GM19468 (cell line): ENCODE measurements around the gene ABTB2.
"Not testable (repeated sequence)": the region's sequence is repeated elsewhere in the genome, so short reads cannot be mapped to it uniquely, and the experiment has no call there.

Experiments
- ATAC-seq: cut with Tn5 transposase; IDR thresholded peaks from one replicate; pipeline ENCODE4 v1.9.1; 2021; ENCODE audit warnings: mild to moderate bottlenecking, moderate library complexity, moderate number of reproducible peaks; ENCODE audit not compliant: unreplicated experiment; ENCODE audit errors: extremely low read depth

The ABTB2 gene

DNA sequence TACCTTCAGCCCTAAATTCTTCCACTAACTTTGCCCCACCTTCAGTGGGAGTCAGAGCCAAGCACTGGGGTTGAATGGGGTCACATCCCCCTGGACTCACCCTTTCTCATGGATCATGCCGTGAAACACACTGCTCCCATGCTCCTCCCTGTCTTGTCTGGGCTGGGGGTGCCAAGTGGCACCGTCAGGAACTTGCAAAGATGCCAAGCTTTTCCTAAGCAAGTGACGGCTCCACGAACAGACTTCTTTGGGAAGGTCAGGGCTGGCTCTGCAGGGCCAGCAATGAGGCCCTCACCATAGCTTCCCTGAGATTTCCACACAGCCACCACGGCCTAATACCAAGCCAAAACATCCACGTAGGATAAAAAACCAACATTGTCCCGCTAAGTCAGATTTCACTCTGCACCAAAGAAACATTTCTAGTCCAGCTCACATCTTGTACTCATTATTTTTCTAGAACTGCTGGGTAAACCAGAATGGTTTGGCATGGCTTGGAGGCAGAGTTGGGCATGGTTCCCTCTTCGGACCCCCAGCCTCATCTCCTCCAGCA, 175.9 kb downstream of the ABTB2 start:
- no peak for ATAC-seq

DNA sequence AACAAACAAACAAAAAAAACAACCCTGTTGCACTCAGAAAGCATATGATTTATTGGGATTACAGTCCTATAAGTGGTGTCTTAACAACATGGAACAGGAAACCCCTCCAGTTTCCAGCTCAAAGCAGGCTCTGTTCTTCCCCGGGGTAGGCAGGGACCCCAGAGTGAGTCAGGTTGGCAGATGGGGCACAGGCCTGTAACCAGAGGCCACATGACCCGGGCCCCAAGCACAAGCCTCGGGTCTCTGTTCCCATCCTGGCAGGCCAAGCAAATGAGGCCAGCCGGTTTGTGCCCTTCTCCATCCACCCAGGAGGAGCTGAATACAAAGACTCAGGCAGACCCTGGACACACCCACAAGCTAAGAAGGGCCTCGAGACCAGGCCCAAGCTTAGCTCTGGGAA, 176.6 kb downstream of the ABTB2 start:
- no peak for ATAC-seq

DNA sequence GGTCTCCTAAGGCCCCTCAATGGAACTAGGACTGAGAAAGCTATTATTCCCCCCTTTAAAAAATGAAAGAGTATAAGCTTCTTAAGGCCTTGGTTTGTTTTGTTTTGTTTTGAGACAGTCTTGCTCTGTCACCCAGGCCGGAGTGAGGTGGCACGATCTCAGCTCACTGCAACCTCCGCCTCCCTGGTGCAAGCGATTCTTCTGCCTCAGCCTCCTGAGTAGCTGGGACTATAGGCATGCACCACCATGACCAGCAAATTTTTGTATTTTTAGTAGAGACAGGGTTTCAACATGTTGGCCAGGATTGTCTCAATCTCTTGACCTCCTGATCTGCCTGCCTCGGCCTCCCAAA, 177.0 kb downstream of the ABTB2 start:
- ATAC-seq: not testable (repeated sequence)

DNA sequence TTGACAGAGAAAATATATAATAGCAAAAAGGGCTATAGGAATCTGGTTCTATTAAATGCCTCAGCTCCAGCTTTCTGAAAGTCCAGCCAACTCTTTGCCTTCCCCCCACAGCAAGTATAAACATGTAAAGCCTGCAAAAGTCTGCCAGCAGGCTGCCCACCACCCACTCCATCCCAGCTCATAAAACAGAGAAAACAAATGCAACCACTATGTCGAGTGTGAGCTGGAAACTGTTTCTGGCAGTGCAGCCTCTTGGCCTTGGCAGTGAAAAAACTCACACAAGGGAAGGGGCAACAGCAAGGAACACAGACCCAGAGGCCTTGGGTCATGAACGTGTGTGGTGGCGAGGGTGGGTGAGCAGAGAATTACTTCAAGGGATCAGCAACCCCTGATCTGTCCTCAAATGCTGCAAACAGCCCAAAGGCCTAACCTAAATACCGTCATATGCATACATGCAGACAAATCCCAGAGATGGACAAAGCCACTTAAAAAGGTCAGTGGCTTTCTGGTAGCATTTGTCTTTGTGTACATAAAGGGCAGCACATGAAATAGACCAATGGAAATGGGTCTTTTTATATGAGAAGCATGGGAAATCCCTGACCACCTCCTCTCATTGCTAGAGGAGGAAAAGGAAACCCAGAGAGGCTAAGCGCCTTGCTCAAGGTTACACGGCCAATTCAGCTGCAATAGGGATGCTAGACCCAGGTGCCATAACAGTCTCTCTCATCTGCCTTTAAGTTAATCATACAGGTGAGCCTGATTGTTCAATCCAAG, 177.6 kb downstream of the ABTB2 start:
- ATAC-seq: no peak

DNA sequence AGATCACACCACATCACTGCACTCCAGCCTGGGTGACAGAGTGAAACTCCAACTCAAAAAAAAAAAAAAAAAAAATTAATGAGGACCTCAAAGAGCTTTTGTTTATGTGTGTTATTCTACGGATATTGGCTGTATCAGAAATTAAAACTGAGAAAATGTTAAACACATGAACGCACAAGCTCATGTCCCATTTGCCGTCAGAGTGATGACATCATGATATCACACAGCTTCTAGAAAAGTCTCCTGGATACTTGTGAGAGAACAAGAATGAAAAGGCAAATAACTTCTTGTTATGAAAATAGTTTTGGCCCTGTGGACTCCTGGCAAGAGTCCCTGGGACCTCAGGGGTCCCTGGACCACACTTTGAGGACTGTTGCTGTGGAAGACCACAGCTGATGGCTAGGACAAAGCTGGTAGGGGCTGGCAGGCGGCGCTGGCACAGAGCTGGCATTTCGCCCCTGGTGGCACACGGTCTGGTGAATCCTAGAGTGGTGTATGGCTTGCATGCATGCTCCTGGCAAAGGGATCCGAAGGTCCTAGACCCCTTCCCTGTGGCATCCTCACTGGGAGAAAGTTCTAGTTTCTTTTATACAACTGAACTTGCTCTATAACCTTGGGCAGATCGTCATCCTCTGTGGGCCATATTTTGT, 178.7 kb downstream of the ABTB2 start:
- ATAC-seq: no peak

DNA sequence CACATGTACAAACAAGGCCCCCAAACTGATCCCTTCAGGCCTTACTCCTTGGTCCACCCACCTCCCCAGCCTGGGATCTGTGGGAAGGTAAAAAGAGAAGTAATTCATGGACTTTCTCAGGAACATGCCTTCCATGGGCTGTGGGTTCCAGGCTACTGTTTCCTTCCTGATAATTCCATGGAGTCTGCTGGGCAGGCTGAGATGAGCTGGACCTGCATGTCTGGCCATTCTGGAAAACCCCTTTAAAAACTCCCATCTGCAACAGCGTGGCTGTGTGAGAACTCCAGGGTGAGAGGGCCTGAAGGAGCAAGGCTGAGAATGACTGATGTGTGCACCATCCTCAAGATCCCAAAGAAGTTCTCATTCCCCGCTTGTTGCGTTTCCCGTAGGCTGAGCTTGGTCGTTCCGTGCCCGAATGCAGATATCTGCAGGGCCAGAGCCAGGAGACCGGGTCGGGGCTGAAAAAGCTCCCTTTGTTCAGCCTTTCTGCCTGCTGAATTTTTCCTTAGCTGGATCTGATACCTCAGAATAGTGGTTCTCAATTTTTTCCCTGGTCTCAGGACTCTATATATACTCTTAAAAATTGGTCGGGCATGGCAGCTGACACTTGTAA, 179.5 kb downstream of the ABTB2 start:
- ATAC-seq: no peak

DNA sequence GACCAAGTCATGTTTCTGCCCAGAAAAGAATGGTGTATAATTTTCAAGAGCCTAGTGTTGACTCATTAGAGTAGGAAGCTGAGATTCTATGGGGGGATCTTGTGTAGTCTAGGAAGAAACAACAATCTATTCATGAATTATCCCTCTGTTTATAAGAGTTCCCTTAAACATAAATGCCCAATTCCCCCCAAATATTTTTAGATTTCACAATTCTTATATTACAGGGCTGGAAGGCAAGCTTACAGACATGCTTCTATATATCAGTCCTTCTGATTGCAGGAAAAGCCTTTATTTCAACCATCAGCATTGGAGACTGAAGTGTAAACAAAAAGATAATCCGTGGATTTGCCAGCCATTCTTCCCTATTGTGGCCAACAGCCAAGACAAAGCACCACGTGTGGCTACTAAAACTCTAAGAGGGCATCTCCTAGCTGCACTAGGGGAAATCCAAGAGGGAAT, 181.0 kb downstream of the ABTB2 start:
- no peak for ATAC-seq

DNA sequence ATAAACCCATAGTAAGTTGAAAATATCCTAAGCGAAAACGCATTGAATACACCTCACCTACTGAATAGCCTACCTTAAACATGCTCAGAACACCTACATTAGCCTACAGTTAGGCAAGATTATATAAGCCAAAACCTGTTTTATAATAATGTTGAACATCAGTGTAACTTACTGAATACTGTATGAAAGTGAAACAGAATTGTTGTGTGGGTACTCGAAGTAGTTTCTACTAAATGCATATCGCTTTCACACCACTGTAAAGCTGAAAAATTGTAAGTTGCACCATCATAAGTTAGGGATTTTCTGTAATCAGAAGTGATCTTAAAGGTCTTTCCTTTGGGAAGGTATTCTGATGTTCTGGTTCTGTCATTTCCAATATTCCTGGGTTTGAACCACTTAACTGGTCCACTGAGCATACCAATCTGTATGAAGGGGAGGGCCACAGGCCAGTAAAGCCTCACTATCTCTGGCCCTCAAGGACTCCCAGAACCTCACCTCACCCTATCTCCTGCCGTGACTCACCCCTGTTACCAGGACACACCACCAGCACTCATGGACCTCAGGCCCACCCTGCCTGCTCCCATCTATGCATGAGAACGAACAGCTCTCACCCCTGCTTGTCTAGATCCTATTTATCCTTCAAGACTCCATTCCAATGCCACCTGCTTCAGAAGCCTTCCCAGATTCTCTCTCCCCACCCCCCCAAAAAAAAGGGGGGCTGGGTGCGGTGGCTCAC, 182.4 kb downstream of the ABTB2 start:
- ATAC-seq: no peak

DNA sequence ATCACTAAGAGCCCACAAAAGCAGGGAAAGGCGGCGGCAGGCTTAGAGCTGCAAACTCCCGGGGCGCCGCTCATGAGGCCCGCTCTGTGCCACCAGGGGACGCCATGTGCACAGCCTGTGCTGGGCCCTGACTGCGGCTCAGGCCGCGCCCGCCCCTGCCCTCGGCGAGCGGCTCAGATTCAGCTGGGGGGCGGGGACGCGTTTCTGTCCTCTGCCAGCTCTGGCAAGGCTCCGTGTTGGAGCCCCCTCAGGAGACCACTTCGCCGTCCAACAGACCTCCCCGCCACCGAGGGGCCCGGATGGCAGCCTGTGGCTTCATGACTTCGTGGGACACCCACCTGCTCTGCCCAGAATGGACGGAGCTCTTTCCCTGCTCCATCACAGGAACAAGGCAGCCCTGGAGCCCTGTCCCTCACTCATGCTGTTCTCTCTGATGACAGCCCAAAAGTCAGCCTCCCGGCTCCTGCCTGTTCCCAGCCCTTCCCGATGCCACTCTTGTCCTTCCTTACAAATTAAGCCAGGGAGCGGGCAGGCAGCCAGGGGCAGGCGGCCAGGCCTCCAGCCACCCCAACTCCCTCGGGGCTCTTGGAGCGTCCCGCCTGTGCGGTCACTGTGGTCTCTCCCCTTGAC, 183.3 kb downstream of the ABTB2 start:
- ATAC-seq: no peak

DNA sequence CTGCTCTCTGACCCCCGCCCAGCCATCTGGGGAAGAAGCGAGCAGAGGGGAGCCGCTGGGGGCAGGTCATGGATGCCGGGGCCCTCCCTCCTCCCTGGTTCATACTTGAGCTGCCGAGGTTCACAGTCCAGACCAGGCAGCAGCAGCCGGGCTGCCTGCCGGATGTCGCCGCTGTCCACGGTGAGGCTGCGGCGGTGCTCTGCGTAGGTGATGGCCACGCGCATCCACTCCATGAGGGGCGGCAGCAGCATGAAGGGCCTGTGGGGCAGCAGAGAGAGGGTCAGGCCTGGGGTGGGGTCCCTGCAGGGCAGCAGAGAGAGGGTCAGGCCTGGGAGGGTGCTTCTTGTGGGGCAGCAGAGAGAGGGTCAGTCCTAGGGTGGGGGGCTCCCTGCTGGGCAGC, 184.8 kb downstream of the ABTB2 start:
- ATAC-seq: no peak

DNA sequence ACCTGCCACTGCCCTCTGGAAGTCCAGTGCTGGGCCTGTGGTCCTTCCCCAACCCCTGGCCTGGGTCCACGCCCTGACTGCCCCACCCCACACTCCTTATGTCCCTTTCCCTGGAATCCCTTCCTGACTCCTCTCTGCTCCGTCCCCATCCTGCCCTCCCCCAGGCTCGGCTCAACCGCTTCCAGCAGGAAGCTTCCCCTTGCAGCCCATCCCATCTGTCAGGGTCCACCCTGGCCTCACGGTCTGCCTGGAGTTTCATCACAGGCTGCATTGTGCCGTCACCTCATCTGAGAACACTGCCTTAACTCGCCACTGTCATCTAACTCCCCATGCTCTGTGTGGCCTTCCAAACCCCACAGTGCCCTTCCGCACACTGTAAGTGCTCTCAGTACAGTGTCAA, 188.1 kb downstream of the ABTB2 start:
- no peak for ATAC-seq

DNA sequence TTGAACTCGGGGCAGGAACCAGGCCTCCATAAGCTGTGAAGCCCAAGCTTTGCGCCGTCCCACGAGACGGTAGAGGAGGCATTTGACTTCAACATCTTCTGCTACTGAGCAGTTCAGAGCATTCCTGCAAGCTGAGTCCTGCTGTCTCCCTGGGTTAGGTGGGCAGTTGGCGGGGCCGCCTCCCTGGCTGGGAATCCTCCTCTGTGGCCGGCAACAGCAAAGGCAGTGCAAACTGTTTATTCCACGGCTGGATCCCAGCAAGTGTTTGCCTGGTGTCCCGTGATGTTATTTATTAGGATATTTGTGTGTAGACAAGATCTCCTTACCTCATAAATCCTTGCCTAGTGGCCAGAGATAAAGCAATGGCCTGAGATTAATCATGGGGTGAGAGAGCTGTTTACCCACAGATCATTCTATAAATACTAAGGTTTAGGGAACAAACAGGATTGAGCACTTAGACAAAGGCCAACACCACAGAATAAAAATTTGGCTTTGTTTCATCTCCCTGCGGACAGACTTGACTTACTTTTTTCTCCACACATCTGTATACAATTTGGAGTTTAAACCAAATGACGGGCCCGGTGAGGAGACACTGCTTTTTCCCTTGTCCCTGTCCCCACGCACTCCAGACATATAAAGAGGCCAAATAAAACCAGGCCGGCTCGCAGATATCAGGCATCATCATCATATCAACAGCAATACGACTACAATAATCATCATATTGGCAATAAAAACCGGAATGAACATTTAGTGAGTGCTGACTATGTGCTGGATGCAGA, 189.0 kb downstream of the ABTB2 start:
- no peak for ATAC-seq

DNA sequence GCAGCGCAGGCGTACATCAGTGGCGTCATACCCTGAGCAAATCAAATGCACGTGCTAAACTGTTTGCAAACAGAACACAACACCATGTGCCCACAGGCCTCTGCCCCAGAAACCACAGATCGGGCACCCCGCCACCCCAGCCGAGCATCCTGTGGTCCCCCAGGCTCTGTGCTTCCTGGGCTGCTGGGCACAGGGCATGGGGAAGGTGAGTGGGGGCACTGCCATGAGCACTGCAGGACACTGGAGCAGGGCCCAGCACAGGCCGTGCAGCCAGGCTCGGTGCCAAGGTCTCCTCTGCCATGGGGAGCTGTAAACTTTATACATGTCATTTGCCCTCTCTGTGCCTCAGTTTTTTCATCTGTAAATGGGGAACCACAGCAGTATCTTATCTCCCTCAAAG, 189.8 kb downstream of the ABTB2 start:
- no peak for ATAC-seq

DNA sequence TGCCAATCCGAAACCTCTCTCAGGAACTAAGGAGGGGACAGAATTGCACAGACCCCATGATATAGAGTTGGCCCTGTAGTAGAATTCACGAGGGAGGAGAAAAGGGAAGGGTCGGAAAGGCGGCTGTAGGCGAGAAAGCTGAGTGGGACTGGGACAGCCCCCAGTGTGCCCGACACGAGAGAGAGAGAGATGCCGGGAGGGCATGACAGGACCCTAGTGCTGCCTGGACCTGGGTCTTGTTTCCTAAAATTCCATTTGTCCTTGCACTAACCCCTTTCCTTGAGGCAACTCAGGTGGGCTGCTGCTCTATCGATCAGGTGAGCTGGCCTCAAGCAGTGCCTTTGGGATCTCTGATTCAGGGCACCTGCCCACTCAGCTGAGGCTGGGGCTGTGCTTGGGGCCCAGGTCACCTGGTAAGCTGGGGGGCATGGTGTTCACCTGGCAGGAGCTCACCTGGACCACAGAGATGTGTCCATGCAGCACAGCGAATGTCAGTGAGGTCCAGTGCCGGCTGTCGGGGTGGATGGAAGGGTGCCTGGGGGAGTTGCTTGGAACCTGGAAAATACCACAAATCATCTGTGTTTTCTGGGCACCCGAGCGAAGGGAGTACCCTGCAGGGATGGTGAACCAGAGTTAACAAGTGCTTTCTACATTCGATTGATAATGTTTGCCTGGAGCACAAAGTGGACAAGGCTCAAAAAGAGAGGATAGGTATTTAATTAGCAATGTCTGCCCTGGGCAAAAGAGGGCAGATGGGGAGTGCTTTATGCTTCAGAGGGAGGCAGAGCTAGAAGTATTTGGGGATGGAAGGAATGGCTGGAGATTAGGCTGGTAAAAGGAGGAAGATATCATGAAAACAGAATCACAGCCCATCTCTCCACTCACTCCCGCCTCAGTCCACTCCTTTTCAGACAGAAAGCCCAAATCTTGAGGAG, 190.7 kb downstream of the ABTB2 start:
- no peak for ATAC-seq

DNA sequence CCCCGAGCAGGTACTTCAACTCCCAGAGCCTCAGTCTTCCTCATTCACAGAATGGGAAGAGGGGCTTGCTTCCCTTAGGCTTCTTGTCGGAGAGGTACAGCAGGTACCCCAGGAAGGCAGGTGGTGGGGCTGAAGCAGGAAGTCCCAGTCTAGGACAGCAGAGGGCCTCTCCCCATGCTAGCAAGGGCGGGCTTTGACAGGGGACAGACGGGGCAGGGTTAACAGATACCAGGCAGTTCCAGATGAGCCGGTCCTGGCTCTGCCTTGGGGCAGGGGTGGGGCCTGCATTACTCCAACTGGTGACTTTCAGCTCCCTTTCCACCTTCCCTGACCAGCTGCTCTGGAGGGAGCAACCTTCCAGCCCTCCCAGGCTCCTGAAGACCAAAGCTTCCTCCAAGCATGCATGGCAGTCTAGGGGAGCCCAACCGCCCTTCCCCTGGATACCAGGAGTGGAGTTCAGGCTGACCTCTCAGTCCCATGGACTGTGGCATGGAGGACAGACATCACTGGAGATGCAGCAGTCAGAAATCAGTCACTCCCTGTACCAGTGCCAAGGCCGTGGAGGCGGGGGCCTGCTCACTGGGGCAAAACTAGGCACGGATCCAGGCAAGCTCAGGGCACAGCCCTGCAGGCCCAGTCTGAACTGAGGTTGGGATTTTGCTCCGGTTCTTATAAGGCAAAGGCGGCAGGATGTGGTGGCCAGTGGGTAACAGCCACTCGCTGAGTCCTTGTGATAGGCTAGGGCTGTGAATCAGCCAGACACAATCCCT, 191.8 kb downstream of the ABTB2 start:
- ATAC-seq: no peak

DNA sequence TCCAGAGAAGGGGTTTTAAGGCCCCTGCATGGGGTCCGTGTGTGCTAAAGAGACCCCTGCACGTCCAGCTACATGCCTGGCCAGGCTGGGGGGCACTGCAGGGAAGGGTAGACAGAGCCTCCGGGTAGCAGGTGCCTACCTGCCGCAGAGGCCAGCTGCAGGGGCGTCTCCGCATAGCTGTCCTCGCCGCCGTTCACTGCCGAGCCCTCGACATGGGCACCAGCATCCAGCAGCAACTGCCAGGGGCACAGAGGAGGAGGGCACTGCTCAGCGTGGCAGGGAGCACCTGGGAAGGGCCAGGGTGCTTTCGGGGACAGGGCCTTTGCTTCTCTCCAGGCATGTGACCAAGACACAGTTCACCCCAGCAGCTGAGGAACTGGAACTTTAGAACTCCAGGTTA, 192.7 kb downstream of the ABTB2 start:
- no peak for ATAC-seq

DNA sequence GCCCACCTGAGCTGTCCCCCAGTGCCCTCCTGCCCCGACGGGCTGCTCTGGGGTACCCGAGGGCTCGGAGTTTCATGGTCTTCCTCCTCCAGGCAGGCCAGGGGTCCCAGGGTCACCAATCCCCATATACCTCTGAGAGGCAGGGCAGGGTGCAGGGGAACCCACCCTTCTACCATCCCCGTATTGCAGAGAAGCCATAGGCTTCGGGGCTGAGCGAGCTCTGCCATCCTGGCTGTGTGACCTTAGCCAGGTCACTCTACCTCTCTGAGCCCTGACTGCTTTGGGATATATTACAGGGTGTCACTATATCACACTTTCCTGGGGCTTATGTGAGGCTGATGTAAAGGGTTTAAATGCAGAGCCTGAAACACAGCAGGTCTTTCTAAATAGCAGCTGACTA, 195.0 kb downstream of the ABTB2 start:
- no peak for ATAC-seq

DNA sequence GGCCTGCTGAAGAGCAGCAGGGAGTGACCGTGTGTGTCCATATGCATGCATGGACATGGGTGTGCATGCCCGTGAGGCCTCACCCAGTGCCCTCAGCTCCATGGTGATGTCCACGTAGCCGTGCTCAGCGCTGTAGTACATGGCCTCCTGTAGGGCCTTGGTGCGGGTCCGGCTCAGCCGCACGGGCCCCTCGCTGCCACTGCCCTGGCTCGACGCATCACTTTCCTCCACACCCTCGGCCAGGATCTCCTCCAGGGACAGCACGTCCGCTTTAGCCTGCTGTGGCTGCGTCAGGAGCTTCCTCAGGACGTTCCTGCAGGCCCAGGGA, 195.4 kb downstream of the ABTB2 start:
- ATAC-seq: no peak
